GM18951 (cell line): Measurements from ENCODE around the gene SCN4A.

Experiments used
- POLR2A ChIP-seq: IDR thresholded peaks from 4 replicates; pipeline ENCODE4 v1.6.1; 2011; ENCODE audit warnings: mild to moderate bottlenecking; ENCODE audit not compliant: insufficient read length, insufficient read depth; ENCODE audit errors: extremely low read depth
- in situ Hi-C: fragments of 300-500 bp; cut with MboI; formaldehyde crosslinking; loops from one replicate; pipeline ENCODE4 v1.12.0; 2022; ENCODE audit warnings: low sequenced_read_pairs, mixed read lengths, inconsistent platforms; ENCODE audit not compliant: unreplicated experiment

SCN4A gene

DNA sequence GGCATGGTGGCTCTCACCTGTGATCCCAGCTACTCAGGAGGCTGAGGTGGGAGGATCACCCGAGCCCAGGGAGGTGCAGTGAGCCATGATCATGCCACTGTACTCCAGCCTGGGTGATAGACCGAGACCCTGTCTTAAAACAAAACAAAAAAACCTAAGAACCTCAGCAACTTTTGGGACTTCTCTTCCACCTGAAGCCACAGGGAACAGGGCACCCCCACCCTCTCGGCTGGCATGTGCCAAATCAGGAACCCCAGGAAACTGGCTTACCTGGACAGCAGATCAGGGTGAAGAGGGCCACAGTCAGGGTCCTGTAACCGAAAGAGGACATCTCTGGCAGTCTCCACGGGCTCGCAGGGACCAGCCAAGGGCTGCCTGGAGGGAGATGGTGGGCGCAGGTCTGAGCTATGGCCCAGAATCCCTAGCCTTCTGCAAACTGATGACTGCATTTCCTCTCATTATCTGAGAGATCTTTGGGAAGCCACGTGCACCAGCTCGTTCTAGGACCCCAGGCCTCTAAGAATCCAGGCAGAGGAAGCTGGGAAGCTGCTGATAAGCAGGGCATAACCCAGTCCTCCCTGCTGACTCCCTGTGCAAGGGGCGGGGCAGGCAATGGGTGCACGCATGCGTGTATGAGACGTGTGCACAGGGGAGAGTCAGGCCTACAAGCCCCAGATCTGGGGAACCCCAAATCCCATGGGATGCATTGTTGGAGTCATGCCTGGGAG, 33.8 kb upstream of the SCN4A start:
- no peak for TF ChIP-seq POLR2A
- in situ Hi-C loops = no loop called here

DNA sequence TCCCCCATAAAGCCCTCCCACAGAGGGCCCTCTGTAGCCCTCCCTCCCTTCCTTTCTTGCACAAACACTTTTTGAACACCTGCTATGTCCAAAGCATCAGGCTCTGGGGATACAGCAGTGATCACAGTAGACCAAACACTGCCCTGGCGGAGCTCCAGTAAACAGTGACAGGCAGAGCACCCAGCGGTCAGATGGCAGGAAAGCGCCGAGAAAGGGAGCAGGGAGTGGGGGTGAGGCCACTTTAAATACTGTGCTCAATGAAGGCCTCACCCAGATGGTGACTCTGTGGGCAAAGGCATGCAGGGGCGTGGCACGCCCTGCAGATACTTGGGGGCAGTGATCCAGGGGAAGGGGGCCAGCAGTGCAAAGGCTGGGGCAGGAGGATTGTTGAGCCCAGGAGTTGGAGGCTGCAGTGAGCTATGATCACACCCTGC, 33.0 kb upstream of the SCN4A start:
- in situ Hi-C loops = no loop called here
- no peak for TF ChIP-seq POLR2A

DNA sequence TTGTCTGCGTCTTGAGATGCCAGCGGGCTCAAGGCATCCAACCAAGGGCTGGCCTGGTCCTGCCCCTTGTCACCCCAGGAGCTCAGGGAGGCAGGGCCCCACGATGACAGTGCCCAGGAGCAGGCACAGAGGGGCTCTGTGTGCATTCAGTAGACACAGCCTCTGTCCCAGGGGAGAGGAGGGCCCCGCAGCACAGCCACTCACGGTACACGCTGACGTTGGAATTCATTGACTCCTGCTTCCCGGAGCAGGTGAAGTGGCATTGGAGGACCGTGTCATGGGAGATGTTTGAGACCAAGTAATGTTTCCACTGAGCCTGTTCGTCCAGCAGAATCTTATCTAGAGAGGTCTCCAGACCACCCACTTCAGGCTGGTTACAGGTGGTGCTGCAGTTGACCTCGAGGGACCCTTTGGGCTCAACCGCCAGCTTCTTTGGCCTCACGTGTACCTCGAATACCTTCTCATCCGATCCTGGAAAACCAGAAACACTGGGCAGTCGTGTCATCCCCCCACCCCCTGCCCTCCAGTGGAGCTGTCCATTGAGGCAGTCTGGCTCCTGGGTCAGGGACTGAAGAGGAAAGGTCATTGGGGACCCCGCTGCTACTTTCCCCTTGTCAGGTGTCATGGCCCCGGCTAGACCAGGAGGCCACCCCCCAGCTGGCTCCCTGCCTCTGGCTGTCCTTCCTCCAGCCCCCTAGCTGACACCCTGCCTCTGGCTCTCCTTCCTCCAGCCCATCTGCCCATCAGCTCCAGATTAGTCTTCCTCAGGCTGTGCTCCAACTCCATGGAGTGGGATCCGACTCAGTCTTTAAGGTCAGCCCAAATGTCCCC, 32.4 kb upstream of the SCN4A start:
- no peak for TF ChIP-seq POLR2A
- in situ Hi-C loops = no loop called here

DNA sequence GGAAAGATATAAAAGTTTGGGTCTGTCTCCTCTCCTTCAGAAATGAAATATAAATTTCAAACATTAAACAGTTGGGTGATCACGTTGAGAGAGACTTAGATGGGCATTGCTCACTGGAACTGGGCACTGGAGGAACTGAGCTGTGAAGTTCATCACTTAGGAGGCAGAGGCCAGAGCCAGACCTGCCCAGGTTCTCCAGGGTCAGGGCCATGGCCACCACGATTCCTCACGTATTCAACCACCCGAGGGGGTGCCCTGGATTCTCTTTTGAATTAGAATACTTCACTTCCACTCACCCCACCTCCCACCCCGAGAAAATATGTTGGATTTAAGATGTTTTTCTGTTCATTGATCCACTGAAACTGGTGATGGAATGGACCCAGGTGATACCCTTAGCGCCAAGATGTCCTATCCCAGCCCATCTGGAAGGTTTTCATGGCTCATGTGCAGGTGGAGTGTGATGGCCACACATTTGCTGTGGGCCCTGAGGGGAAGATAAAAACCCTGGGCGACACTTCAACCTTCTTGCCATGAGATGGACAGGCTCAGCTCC, 31.6 kb upstream of the SCN4A start:
- in situ Hi-C loops = no loop called here
- no peak for TF ChIP-seq POLR2A

DNA sequence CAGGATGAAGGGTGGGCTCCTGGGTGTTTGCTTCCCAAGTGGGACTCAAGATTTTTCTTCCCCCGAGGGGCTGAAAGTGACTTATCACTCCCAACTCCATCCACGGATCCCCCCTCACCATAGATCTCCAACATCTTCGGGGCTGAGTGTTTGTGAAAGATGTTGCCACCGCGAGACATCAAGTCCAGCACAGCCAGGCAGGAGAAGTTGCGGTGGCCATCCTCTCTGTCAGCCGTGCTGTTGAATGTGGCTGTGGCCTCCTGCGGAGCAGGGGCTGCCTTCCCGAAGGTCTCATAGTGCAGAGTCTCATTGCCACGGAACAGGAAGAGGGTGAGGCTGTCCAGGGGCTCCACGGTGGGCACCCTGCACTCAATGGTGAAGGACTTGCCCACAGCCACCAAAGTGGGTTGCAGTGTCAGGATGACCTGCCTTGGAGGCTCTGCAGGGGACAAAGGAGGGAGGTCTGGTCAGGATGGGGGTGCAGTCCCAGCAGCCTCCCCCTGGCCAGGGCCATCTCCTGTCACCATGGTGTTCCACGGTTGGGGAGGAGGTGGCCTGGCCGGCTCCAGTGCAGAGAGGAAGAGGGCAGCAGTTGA, 30.9 kb upstream of the SCN4A start:
- no peak for TF ChIP-seq POLR2A
- in situ Hi-C loops = no loop called here

DNA sequence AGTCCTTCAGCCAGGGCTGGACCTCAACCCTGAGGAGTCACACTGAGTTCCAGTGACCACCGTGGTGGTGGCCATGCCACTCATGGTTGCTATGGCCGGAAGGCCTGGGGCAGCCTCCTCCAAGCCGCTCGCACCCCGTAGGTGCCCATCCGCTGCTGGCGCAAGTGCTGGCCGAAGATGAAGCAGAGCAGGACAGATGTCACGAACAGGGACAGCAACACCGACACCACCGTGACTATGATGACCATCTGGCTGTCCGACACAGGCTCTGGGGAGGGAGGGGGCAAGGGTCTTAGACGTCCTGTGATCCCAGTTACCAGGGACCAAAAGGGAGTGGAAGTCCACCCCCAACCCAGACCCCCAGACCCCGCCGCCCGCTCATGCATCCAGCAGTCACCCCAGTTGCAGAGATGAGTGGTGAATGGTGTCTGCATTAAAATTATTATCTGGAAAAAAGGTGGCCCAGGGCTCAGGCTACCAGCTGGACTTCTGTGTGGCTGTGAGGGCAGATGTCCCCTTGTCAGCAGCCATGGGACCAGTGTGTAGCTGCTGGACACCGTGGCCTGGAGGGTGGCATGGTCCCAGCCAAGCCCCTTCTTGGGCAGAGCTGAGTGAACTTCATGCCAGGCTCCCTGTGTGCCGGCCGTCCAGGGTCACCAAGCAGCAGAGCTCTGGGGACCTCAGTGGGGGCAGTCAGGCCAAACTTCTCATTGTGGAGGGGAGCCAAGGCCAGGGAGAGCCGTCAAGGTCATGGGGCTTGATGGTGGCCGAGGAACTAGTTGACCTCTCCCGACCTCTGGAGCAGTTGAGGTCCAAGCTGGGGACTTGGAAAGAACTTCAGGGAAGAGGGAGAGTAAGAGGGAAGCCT, 30.2 kb upstream of the SCN4A start:
- TF ChIP-seq POLR2A = no peak
- in situ Hi-C loops = no loop called here

DNA sequence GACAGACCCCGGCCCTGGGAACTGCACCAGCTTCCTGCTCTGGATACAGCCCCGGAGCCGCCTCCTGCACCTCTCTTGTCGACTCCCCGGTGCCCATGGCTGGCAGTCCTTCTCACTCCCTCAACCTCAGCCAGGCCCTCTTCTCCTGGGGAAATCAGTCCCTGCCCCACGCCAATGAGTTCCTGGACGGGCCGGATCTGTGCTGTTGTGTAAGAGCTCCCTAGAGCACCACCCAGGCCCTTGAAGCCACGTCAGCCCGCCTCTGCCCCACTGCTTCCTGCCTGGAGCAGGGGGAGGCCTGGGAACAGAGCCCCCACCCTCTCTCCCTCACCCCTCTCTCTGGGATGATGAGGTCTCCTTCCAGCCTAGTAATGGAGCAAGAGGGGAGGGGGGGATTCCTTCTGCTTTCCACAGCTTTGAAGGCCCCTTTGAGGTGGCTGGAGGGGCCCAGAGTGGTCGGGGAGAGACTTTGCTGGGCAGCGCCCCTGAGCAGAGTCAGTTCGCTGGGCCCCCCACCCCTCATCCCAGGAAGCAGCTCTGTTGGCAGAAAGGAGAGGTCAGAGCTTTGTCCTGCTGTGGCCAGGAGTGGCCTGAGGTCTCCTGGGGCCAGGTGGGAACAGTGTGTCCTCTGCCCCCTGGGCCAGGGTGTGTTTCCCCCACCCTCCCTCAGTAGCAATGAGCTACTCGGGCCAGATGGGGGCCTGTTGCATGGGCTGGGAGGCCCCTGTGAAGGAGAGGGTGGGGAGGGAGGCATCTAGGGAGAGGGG, 29.2 kb upstream of the SCN4A start:
- in situ Hi-C loops = no loop called here
- no peak for TF ChIP-seq POLR2A

DNA sequence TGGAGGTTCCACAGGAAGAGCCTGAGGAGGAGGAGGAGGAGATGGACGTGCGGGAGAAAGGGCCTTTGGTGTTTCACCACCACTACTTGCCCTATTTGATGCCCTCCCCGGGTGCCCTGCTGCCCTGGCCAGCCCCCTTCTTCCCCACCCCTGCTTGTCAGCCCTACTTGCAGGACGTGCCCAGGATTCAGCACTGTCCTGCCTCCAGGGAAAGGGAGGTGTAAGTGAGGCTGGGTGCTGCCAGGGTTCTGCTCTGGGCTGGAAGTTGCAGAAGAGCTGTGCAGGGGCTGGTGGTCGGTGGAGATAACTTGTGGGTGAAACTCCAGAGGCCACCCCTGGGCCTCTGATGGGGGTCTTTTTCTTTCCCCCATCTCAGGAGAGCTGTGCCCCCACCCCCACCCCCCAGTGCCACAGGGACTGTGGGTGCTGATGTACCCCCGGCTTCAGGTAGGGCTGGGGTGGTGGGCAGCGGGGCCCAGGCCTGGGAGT, 28.4 kb upstream of the SCN4A start:
- TF ChIP-seq POLR2A = no peak
- in situ Hi-C loops = no loop called here

DNA sequence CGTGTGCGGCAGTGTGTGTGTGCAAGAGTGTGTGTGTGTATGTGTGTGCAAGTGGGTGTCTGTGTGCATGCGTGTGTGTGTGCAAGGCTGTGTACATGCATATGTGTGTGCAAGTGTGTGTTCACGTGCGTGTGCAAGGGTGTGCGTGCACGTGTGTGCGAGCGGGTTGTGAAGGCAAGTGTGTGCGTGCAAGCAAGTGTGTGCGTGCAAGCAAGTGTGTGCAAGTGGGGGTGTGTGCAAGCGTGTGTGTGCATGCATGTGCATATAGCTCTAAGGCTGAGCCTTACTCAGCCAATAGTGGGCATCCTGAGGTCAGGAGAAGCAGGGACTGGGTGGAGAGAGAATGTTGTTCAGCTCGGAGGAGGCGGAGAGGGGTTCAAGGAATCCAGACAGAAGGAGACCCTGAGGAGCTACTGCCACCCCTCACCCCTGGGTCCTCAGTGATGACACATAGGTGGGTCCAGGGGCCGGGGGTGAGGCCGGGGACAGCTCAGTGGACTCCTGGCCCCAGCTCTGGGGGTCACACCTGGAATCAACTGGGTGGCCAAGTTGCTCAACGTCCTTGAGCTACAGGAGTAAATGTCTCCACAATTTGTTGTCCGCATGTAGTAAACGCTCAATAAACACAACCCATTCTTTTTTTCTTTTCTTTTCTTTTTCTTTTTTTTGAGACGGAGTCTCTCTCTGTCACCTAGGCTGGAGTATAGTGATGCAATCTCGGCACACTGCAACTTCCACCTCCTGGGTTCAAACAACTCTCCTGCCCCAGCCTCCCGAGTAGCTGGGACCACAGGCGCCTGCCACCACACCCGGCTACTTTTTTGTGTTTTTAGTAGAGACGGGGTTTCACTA, 27.2 kb upstream of the SCN4A start:
- in situ Hi-C loops = no loop called here
- TF ChIP-seq POLR2A = no peak

DNA sequence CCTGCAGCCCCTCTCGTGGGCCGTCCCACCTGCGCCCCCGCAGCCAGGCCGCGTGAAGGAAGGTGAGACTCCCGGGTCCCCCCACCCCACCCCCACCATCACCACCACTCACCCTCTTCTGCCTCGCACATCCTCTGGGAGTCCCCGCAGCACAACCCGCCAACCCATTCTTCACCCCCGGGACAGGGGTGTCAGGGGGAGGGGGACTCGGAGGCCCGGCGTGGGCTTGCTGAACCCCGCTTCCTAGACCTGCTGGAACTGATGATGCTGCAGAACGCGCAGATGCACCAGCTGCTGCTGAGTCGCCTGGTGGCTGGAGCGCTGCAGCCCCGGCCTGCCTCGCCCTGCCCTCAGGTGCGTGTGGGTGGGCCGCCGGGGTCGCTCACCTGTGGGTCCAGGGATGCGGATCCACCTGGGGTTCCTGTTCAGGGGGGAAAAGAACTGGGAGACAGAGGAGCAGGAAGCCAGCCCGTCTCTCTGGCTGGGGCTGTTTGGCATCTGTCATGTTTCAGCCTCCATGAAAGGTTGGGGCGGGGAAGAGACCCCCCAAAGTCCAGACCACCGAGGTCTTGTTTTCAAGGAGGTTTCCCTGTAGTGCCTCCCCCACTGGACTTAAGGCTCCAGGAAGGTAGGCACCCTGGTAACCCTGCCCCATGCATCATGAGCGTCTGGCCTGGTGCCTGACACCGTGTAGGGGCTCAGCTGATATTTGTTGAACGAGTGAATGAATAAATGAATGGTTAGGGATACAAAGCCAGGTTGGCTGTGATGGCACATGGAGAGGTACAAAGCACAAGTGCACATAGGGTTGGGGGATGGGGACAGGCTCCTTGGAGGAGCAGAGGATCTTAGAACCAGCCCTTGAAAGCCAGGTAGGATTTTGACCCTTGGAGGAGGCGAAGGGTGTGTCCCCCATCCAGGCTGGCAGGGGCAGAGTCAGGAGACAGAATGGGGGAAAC, 26.3 kb upstream of the SCN4A start:
- TF ChIP-seq POLR2A = no peak
- in situ Hi-C loops = no loop called here
